Transverse colon (tissue), 4 donors: ENCODE results near the gene FAM117B.
"Not testable (repeated sequence)": the region's sequence is repeated elsewhere in the genome, so short reads cannot be mapped to it uniquely, and the experiment has no call there.

Experiments
- EP300 ChIP-seq: sonication (generic); formaldehyde crosslinking; IDR thresholded peaks from one replicate; pipeline ENCODE4 v1.6.1; 2017; ENCODE audit warnings: antibody characterized with exemption, low read depth
- POLR2A ChIP-seq: fragments of 450-650 bp; IDR thresholded peaks from one replicate; pipeline ENCODE4 v1.6.1; 2016; ENCODE audit warnings: antibody characterized with exemption, mild to moderate bottlenecking, moderate library complexity
- POLR2AphosphoS5 ChIP-seq, 3 donors: sonication (generic); formaldehyde crosslinking; IDR thresholded peaks; one replicate each; pipeline ENCODE4 v1.6.1; 2016; ENCODE audit warnings: antibody characterized with exemption in 3 of 3
- TF ChIP-seq, protein P1 (sequence below), 5 experiments: fragments of 200-600 bp in 3 of 5; fragments of 450-650 bp in 2 of 5; sonication (generic) in 3 of 5; IDR thresholded peaks; 1 replicate in 2 of 5; 2 replicates in 3 of 5; pipeline ENCODE4 v1.5.1; 2016 to 2017; ENCODE audit warnings: antibody characterized with exemption in 5 of 5, inconsistent platforms in 3 of 5, mild to moderate bottlenecking in 2 of 5, moderate library complexity in 1 of 5

DNA sequence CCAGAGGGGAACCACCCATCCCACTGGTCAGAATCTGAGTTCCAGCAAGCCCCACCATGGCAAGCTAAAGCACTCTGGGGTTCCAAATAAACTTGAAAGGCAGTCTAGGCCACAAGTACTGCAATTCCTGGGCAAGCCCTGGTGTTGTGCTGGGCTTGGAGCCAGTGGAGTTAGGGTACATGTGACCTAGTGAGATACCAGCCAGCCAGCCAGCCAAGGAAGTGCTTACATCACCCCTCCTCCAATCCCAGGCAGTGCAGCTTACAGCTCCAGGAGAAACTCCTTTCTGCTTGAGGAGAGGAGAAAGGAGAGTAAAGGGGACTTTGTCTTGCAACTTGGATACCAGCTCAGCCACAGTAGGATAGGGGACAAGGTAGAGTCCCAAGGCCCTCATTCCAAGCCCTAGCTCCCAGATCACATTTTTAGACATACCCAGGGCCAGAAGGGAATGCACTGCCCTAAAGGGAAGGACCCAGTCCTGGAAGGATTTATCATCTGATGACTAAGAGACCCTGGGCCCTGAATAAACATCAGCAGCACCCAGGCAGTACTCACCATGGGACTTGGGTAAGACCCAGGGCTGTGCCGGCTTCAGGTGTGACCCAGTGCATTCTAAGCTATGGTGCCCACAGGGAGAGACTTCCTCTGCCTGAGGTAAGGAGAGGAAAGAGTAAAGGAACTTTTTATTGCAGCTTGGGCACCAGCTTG is 172.8 kb downstream of the FAM117B start:
- not testable (repeated sequence) for TF ChIP-seq POLR2A; POLR2AphosphoS5 (IDR thresholded peaks at IDR 0.05); EP300
- TF ChIP-seq, protein P1, sequence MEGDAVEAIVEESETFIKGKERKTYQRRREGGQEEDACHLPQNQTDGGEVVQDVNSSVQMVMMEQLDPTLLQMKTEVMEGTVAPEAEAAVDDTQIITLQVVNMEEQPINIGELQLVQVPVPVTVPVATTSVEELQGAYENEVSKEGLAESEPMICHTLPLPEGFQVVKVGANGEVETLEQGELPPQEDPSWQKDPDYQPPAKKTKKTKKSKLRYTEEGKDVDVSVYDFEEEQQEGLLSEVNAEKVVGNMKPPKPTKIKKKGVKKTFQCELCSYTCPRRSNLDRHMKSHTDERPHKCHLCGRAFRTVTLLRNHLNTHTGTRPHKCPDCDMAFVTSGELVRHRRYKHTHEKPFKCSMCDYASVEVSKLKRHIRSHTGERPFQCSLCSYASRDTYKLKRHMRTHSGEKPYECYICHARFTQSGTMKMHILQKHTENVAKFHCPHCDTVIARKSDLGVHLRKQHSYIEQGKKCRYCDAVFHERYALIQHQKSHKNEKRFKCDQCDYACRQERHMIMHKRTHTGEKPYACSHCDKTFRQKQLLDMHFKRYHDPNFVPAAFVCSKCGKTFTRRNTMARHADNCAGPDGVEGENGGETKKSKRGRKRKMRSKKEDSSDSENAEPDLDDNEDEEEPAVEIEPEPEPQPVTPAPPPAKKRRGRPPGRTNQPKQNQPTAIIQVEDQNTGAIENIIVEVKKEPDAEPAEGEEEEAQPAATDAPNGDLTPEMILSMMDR (IDR thresholded peaks at IDR 0.05) = not testable (repeated sequence)
